H9 (cell line): Measurements from ENCODE around the gene CCDC91. TPM values are rescaled to one million over a fixed set of nuclear protein-coding genes. Genes with fewer than 3 reads are reported as not detected.

Experiments used
- DNase-seq: peaks from one replicate; pipeline ENCODE4 v3.0.0-alpha.2; 2017
- H2AFZ ChIP-seq: one replicate; pipeline ENCODE4 v1.6.1; 2013; ENCODE audit warnings: mild to moderate bottlenecking, low read length, control low read depth, moderate library complexity
- H2AK5ac ChIP-seq: 2 replicates; pipeline ENCODE4 v1.6.1; 2013; ENCODE audit warnings: low read length, control low read depth, mixed read lengths; ENCODE audit not compliant: insufficient read length
- H2BK120ac ChIP-seq: one replicate; pipeline ENCODE4 v1.6.1; 2013; ENCODE audit warnings: low read depth, mild to moderate bottlenecking, low read length, control low read depth, inconsistent platforms; ENCODE audit not compliant: poor library complexity, severe bottlenecking
- H2BK12ac ChIP-seq: 2 replicates; pipeline ENCODE4 v1.6.1; 2013; ENCODE audit warnings: low read length, control low read depth, mixed read lengths, low read depth; ENCODE audit not compliant: insufficient read length
- H2BK15ac ChIP-seq: 2 replicates; pipeline ENCODE4 v1.6.1; 2013; ENCODE audit warnings: low read depth, low read length, control low read depth
- H2BK20ac ChIP-seq: one replicate; pipeline ENCODE4 v1.6.1; 2013; ENCODE audit warnings: low read depth, mild to moderate bottlenecking, low read length, control low read depth, inconsistent platforms; ENCODE audit not compliant: poor library complexity, severe bottlenecking
- H2BK5ac ChIP-seq: 2 replicates; pipeline ENCODE4 v1.6.1; 2013; ENCODE audit warnings: low read length, control low read depth, mixed read lengths; ENCODE audit not compliant: insufficient read length
- H3K14ac ChIP-seq: 2 replicates; pipeline ENCODE4 v1.6.1; 2013; ENCODE audit warnings: low read length, control low read depth; ENCODE audit not compliant: insufficient read depth
- H3K18ac ChIP-seq: 2 replicates; pipeline ENCODE4 v1.6.1; 2013; ENCODE audit warnings: low read depth, mild to moderate bottlenecking, mixed read lengths, low read length, control low read depth; ENCODE audit not compliant: insufficient read length
- H3K23ac ChIP-seq: 2 replicates; pipeline ENCODE4 v1.6.1; 2013; ENCODE audit warnings: low read length, control low read depth, mixed read lengths, low read depth; ENCODE audit not compliant: insufficient read length
- H3K23me2 ChIP-seq: 2 replicates; pipeline ENCODE4 v1.6.1; 2013; ENCODE audit warnings: low read depth, mild to moderate bottlenecking, mixed read lengths, low read length, control low read depth; ENCODE audit not compliant: insufficient read length, poor library complexity, severe bottlenecking
- H3K27ac ChIP-seq: 2 replicates; pipeline ENCODE4 v1.5.1; 2013; ENCODE audit warnings: low read length, control low read depth, mixed read lengths, low read depth; ENCODE audit not compliant: insufficient read length
- H3K27me3 ChIP-seq: 2 replicates; pipeline ENCODE4 v1.6.1; 2013; ENCODE audit warnings: low read length, control low read depth, inconsistent platforms; ENCODE audit not compliant: insufficient read depth
- H3K4ac ChIP-seq: 2 replicates; pipeline ENCODE4 v1.6.1; 2013; ENCODE audit warnings: low read depth, mild to moderate bottlenecking, control low read depth, inconsistent platforms, low read length, moderate library complexity
- H3K4me1 ChIP-seq: 2 replicates; pipeline ENCODE4 v1.6.1; 2013; ENCODE audit warnings: low read length, control low read depth, inconsistent platforms; ENCODE audit not compliant: insufficient read depth
- H3K4me2 ChIP-seq: 2 replicates; pipeline ENCODE4 v1.6.1; 2013; ENCODE audit warnings: low read length, control low read depth, mixed read lengths; ENCODE audit not compliant: insufficient read length, insufficient read depth
- H3K56ac ChIP-seq: 2 replicates; pipeline ENCODE4 v1.6.1; 2013; ENCODE audit warnings: low read depth, mild to moderate bottlenecking, mixed read lengths, low read length, control low read depth; ENCODE audit not compliant: insufficient read length
- H3K79me1 ChIP-seq: 2 replicates; pipeline ENCODE4 v1.6.1; 2013; ENCODE audit warnings: low read depth, mild to moderate bottlenecking, moderate library complexity, low read length, control low read depth, inconsistent platforms; ENCODE audit not compliant: insufficient read depth, poor library complexity, severe bottlenecking
- H3K79me2 ChIP-seq: 2 replicates; pipeline ENCODE4 v1.6.1; 2013; ENCODE audit warnings: low read length, control low read depth, inconsistent platforms; ENCODE audit not compliant: insufficient read depth
- H3K9ac ChIP-seq: 2 replicates; pipeline ENCODE4 v1.6.1; 2013; ENCODE audit warnings: low read length, control low read depth, mixed read lengths; ENCODE audit not compliant: insufficient read length; ENCODE audit errors: extremely low read depth
- H3K9me3 ChIP-seq: one replicate; pipeline ENCODE4 v1.6.1; 2013; ENCODE audit warnings: low read depth, low read length, inconsistent platforms; ENCODE audit not compliant: control insufficient read depth
- H3T11ph ChIP-seq: one replicate; pipeline ENCODE4 v1.6.1; 2013; ENCODE audit warnings: mild to moderate bottlenecking, low read length, control low read depth, inconsistent platforms
- H4K20me1 ChIP-seq: one replicate; pipeline ENCODE4 v1.6.1; 2013; ENCODE audit not compliant: control insufficient read depth, insufficient read length, insufficient read depth
- H4K5ac ChIP-seq: 2 replicates; pipeline ENCODE4 v1.6.1; 2013; ENCODE audit warnings: low read depth, mild to moderate bottlenecking, mixed read lengths, low read length, control low read depth; ENCODE audit not compliant: insufficient read length
- H4K8ac ChIP-seq: replicated peaks from 2 replicates; pipeline ENCODE4 v1.6.1; 2013; ENCODE audit warnings: low read length, control low read depth, mixed read lengths, low read depth; ENCODE audit not compliant: insufficient read length
- H4K91ac ChIP-seq: 2 replicates; pipeline ENCODE4 v1.6.1; 2013; ENCODE audit warnings: low read depth, mild to moderate bottlenecking, moderate library complexity, mixed read lengths, low read length, control low read depth; ENCODE audit not compliant: insufficient read length
- H3K27ac Mint-ChIP-seq, 3 experiments: 2 replicates in 2 of 3; 3 replicates in 1 of 3; pipeline ENCODE4 v1.8.0; 2020 to 2021; ENCODE audit warnings: mixed read lengths in 3 of 3, mild to moderate bottlenecking in 1 of 3, moderate library complexity in 1 of 3
- H3K27me3 Mint-ChIP-seq: 2 replicates; pipeline ENCODE4 v1.8.0; 2021; ENCODE audit warnings: low read depth, mild to moderate bottlenecking, moderate library complexity, mixed read lengths
- H3K36me3 Mint-ChIP-seq, 3 experiments: 2 replicates in 2 of 3; 3 replicates in 1 of 3; pipeline ENCODE4 v1.8.0; 2020 to 2021; ENCODE audit warnings: low read depth in 3 of 3, mixed read lengths in 3 of 3; ENCODE audit not compliant: insufficient read depth in 1 of 3
- H3K4me1 Mint-ChIP-seq, 2 experiments: 2 replicates each; pipeline ENCODE4 v1.8.0; 2020; ENCODE audit warnings: mixed read lengths in 2 of 2
- H3K4me3 Mint-ChIP-seq, 2 experiments: 2 replicates in 1 of 2; 3 replicates in 1 of 2; pipeline ENCODE4 v1.8.0; 2020 to 2021; ENCODE audit warnings: mild to moderate bottlenecking in 2 of 2, mixed read lengths in 2 of 2, moderate library complexity in 1 of 2
- H3K9me3 Mint-ChIP-seq, 2 experiments: 2 replicates in 1 of 2; 3 replicates in 1 of 2; pipeline ENCODE4 v1.8.0; 2020; ENCODE audit warnings: mild to moderate bottlenecking in 2 of 2, mixed read lengths in 2 of 2, moderate library complexity in 1 of 2
- WGBS: extraction: QIAGEN DNeasy Blood & Tissue Kit; methylation state at CpG from one replicate; pipeline ENCODE4 v1.1.7; 2013; ENCODE audit warnings: missing lambda C conversion rate, low lambda C conversion rate, mixed read lengths; ENCODE audit not compliant: insufficient read length; ENCODE audit errors: extremely low coverage; 5-methylcytosine and 5-hydroxymethylcytosine counted together
- total RNA-seq: library from RNA; stranded (reverse); gene quantifications from 2 replicates; pipeline ENCODE4 v1.2.1, GENCODE V29; 2021
- TF ChIP-seq, protein P1 (sequence below): fragments of 200-600 bp; sonication (generic); conservative IDR thresholded peaks from 3 replicates; pipeline ENCODE4 v1.8.0; 2021; ENCODE audit warnings: antibody characterized with exemption, mild to moderate bottlenecking

Gene CCDC91
- total RNA-seq, 1 experiment from 2014 or later: 22.7 TPM

DNA sequence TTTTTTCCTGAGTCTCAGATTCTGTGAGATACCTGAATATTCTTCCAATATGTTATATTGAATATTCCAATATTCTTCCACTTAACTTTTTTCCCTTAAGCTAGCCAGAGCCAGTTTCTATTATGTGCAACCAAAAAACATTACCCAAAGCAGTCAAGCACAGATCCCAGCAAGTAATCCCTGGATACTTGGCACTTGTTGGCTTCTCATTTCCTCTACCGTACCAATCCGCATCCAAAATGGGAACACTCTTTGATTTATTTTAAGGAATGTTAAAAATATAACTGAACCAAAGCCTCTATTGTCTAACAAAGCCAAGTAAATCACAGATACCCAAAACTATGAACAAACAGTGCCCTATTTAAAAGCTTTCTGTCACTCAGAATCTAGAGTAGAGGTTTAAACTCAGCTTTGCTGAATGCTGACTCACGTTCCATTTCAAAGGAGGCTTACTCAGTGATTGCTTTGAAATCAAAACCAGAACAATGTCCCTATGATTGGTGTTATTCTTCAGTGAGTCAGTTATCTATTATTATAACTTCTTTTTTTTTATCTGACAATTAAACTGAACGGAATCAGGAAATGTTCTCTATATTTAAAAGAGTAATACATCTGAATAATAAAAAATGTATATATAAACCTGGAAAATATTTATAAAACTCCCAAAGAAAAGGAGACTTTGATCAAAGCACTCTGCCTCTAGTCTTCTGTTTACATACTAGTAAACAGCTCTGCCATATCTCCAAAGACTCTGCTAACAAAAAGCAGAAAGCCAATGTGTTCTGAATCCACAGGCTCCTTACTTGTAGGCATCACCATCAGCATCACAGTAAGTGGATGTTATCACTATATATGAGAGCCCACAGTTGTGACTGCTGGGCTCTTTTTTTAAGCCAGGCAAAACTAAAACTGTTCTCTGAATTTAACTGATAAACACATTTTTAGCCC is 360.8 kb downstream of the CCDC91 start:
- H2BK20ac ChIP-seq: peak overlapping the region; percentile 75
- no peak overlapping the region for H2AFZ ChIP-seq
- H2BK5ac ChIP-seq: no peak overlapping the region
- no peak overlapping the region for H3K18ac ChIP-seq
- TF ChIP-seq, protein P1, sequence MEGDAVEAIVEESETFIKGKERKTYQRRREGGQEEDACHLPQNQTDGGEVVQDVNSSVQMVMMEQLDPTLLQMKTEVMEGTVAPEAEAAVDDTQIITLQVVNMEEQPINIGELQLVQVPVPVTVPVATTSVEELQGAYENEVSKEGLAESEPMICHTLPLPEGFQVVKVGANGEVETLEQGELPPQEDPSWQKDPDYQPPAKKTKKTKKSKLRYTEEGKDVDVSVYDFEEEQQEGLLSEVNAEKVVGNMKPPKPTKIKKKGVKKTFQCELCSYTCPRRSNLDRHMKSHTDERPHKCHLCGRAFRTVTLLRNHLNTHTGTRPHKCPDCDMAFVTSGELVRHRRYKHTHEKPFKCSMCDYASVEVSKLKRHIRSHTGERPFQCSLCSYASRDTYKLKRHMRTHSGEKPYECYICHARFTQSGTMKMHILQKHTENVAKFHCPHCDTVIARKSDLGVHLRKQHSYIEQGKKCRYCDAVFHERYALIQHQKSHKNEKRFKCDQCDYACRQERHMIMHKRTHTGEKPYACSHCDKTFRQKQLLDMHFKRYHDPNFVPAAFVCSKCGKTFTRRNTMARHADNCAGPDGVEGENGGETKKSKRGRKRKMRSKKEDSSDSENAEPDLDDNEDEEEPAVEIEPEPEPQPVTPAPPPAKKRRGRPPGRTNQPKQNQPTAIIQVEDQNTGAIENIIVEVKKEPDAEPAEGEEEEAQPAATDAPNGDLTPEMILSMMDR: no peak
- no peaks in the 10 kb centered on the region for H3K27me3 ChIP-seq
- no peak overlapping the region for H2AK5ac ChIP-seq
- H3K23me2 ChIP-seq: no peaks in the 10 kb centered on the region
- H2BK15ac ChIP-seq: no peak overlapping the region
- no peaks in the 10 kb centered on the region for H3K79me2 ChIP-seq
- H2BK12ac ChIP-seq: no peak overlapping the region
- no peak for DNase-seq
- H3K4me1 ChIP-seq: peaks cover 3% of the 10 kb centered on the region; the same call in 1 of the 2 replicates
- no peak overlapping the region for H3K4me3 Mint-ChIP-seq
- no peak overlapping the region for H3K9ac ChIP-seq
- H3K9me3 Mint-ChIP-seq: no peaks in the 10 kb centered on the region
- no peak overlapping the region for H3T11ph ChIP-seq
- H2BK120ac ChIP-seq: no peak overlapping the region
- no peaks in the 10 kb centered on the region for H3K9me3 ChIP-seq
- WGBS: no CpG with 5 or more reads among the region's 4 CpGs
- no peak overlapping the region for H4K5ac ChIP-seq
- H4K91ac ChIP-seq: no peak overlapping the region
- H3K14ac ChIP-seq: no peak overlapping the region
- H3K27ac ChIP-seq: no peak overlapping the region
- H3K27ac Mint-ChIP-seq: peak overlapping the region in 1 of 3 experiments; percentile 73; a peak in 2 of 7 replicates
- no peak overlapping the region for H3K56ac ChIP-seq
- no peaks in the 10 kb centered on the region for H4K20me1 ChIP-seq
- H3K36me3 Mint-ChIP-seq: no peaks in the 10 kb centered on the region
- H3K23ac ChIP-seq: no peak overlapping the region
- H3K4me1 Mint-ChIP-seq: peaks cover 20 to 23% of the 10 kb centered on the region in 2 experiments
- no peak overlapping the region for H3K4me2 ChIP-seq
- no peak overlapping the region for H4K8ac ChIP-seq
- H3K79me1 ChIP-seq: no peaks in the 10 kb centered on the region
- H3K4ac ChIP-seq: no peak overlapping the region
- H3K27me3 Mint-ChIP-seq: no peaks in the 10 kb centered on the region
